ENCODE measurements around the gene C1QTNF9B.

GRCh38 chr13:23843436-23843835 is 53.9 kb downstream of the C1QTNF9B start:
- TF ChIP-seq CTCF (IDR thresholded peaks at IDR 0.05) (no peak), EZH2 (IDR thresholded peaks at IDR 0.05; ENCODE audit: borderline replicate concordance, insufficient read depth, low read depth, low read length, poor library complexity, severe bottlenecking) (no peak)
